CD1c-positive myeloid dendritic cell (primary cell): ENCODE measurements around the gene CXCL10.
"Not testable (repeated sequence)": the region's sequence is repeated elsewhere in the genome, so short reads cannot be mapped to it uniquely, and the experiment has no call there.

Experiments
- DNase-seq: peaks from one replicate; pipeline ENCODE4 v3.0.0-alpha.2; 2016; ENCODE audit errors: extremely low spot score

Gene CXCL10

DNA sequence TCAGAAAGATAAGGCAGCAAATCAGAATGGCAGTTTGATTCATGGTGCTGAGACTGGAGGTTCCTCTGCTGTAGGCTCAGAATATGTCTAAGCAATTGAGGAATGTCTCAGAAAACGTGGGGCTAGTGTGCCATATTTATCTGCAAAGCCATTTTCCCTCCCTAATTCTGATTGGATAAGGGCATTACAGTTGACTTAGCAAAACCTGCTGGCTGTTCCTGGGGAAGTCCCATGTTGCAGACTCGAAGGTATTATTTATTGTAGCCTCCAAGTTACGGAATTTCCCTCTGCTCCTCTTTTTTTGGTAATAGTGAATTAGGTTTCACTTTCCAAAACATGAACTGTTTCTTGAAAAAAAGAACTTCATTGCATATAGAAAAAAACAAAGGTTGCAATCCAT lies at the start of gene CXCL10:
TSS of gene CXCL10 (minus strand) at position 109 of the 400 bp plus-strand sequence. CDS start at position 43, 66 bp downstream.
- peak; percentile 38 for DNase-seq

DNA sequence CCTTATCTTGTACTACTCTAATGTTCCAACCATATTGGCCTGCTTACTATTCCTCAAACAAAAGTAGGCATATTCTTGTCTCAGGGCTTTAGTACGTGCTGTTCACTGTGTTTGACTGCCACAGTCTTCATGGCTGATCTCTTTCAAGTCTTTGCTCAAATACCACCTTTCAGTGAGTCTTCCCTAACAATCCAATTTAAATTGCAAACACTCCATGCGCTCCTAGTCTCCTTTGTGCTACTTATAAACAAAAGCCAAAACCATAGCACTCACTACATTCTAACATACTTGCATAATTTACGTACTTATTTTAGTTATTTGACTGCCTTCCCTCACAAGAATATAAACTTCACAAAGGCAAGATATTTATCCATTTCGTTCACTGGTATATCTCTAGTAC lies 49.5 kb upstream of the CXCL10 start:
- no peak for DNase-seq

DNA sequence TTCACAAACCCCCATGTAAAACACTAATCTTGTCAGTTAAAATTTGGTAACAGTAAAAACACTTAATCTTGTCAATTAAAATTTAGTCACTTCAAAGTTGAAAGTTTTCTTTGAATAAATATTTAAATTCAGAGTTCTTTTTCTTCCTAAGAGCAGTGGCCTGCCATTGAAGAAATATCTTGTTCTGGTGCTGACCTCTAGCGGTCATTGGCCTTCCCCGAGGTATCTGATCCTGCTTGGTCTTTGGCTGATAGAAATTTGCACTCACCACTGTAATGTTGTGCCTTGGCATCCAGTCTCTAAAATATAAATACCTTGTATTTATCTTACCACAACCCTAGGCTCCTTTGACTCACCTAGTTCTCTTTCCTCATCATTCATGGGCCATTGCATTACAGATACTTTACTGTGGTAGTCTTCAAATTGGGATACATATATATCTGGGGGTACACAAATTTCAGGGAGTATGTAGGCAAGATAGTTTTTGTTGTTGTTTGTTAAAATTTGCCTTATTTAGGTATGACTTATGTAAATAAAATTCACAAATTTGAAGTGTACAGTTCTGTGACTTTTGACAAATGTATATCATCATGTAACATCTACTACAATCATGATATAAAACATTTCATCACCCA lies 44.5 kb upstream of the CXCL10 start:
- peak; percentile 81 for DNase-seq

DNA sequence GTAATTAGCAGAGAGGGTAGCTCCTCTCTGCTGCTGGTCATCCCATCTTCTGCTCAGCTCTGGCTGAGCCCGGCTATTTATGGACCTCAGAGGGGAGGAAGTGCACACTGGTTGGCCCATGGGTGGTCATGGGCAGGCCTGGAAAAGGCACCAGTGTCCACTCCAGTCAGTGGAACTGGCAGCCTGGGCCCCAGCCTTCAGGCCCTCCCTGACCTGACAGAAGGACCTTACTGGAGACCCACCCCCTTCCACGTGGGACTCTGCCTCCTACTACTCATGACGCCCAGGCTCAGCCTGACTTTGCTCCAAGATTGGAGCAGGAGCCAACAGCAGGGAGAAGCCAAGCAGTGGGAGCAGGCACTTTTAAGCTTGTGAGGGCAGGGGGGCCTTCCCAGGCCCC lies 43.2 kb upstream of the CXCL10 start:
- DNase-seq: no peak

DNA sequence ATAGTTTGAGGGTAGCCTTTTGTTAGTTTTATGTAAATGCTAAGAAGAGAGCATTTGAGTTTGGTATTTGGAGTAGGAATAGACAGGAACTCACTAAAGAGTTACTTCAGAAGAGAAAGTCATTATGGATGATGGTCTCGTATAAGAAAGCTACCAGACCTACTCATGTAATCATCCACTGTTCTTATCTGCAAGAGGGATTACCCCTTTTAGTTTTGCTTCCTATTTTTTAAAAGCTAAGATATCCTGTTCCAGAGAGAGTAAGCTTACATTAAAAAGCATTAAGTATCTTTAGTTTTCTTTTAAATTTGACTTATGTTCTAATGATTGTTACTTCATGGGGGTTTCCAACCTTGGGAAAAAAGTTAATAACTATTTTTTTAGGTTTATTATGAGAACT lies 38.7 kb upstream of the CXCL10 start:
- DNase-seq: peak; percentile 56

DNA sequence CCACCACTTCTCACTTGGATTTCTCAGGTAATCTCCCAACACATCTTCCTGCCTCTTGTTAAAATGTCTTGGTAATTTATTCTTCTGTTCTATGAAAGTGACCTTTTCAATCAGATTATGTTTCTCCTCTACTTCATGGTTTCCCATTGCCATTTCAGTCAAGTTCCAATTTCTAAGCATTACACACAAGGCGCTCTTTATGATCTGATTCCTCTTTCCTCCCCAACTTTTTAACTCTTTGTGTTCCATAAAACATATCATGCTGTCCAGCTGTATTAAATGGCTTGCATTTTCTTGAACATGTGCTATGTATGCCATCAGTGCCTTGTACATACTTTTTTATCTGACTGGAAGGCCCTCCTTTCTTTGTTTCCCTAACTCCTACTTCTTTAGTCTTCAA lies 38.1 kb upstream of the CXCL10 start:
- DNase-seq: no peak

DNA sequence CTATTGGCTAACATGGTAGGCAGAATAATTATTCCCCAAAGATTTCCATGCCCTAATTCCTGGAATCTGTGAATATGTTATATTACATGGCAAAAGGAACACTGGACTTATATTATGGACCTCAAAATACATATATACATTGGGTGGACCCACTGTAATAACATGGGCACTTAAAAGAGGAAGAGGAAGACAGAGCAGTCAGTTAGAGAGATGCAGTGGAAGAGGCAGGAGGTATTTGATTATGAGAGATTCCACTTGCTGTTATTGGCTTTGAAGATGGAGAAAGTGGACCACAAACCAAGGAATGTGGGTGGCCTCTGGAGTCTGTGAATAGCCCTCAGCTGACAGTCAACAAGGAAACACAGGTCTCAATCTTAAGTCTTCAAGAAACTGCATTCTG lies 37.2 kb upstream of the CXCL10 start:
- no peak for DNase-seq

DNA sequence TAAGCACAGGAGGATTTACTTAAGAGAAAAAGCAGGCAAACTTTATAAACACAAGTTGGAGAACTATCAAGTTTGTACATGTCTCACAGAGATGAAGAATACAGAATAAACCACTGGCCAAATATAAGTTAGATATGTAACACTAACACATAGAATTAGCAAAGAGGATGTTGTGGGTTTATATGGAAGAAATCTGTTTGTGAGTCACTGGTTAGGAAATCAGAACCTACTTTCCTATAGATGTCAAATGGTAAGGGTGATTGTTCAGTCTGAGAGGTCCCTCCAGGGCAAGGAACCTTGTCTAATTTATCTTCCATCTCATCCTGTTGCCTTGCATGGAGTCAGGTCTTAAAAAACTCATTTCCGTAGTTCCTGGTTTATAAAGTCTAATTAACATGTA lies 36.5 kb upstream of the CXCL10 start:
- peak; percentile 71 for DNase-seq

DNA sequence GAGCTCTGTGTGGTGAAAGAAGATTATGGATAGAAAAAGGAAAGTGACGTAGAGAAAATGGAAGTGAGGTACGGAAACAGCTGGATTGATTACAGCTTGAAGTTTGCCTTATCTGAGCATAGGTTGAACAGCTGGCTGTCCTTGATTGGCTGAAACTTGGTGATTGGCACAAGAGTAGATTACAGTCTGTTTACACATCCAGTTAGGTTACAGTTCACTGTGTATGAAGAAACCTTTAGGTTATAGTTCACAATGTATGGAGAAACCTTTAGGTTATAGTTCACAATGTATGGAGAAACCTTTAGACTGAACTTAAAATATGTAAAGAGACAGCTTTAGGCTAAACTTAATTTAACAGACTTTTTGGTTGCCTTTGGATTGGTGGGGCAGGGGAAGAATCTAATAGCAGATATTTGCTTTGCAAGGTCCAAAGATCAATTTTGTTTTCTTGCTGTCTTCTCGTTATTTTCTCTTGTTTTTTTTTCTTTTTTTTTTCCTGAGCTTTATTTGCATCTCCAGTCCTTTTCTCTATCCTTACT lies 35.7 kb upstream of the CXCL10 start:
- DNase-seq: no peak

DNA sequence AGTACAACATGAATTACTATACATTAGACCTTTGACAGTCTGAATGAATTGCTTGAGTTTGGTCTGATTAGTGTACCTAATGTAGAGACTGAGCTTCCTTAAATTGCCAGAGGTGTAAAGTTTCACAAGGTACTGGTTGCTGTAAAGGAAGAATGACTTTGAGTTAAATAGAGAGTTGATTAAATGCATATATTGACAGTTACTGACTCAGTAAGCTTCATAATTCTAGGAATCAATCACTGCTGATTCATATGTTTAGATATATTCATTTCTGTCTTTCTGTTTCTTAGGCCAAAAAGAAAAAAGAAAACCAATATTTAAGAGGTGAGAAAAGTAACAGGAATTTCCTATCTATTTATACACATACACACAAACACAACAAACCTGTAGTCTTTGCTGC lies 35.0 kb upstream of the CXCL10 start:
- DNase-seq: no peak

DNA sequence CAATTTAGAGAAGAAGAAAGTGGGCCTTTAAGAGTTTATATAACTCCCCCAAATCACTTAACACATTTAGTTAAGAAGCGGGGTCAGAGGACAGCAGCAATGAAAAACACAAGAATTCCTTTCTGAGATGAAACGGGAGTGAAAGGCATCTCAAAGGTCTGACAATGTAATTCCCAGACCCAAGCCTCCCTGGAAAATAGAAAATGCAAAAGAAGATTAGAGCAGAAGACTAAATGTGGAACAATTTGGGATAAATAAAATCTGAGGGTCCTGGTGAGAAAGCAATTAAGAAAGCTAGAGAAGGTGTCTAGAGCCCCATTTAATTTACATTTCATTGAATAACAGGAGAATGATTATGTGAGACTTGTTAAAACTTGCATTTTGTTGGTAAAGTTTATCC lies 32.1 kb upstream of the CXCL10 start:
- DNase-seq: no peak

DNA sequence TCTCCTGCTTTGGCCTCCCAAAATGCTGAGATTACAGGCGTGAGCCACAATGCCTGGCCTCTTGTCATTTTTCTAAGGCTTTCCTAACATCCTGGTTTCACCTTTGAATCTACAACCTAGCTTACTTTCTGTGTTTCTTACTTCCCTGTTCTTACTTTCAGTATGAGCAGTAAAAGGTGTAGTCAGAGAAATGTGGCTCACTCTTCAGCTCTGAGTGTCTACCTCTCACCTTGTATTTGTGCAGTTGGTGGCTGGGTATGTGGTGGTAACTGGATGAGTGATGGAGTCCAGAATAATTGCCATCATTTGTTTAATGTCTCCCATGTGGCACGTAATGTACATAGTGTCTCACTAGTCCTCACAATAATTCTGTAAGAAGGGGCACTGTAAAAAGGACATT lies 31.7 kb upstream of the CXCL10 start:
- no peak for DNase-seq

DNA sequence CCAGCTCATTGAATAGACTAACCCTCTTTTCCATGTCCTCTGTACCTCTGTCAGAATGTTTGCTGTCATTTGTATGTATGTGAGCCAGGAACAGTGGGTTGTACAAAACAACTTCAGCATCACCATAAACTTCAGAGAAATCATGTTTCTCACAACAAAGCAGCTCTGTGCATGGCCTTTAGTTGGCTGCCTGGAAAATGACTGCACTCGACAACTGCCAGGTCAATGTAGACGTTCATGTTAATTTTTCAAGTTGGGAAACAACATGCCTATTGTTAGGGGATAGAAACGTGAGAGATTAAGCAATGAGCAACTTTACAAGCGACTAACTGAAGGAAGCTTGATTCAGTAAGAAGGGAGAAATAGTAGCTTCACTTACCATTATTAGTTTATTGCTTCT lies 30.4 kb upstream of the CXCL10 start:
- no peak for DNase-seq

DNA sequence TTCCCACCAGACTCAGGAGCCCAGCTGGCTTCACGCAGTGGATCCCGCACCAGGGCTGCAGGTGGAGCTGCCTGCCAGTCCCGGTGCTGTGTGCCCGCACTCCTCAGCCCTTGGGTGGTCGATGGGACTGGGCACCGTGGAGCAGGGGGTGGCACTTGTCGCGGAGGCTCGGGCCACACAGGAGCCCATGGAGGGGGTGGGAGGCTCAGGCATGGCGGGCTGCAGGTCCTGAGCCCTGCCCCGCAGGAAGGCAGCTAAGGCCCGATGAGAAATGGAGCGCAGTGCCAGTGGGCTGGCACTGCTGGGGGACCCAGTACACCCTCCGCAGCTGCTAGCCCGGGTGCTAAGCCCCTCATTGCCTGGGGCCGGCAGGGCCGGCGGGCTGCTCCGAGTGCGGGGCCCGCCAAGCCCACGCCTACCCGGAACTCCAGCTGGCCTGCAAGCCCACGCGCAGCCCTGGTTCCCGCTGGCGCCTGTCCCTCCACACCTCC lies 27.3 kb upstream of the CXCL10 start:
- not testable (repeated sequence) for DNase-seq

DNA sequence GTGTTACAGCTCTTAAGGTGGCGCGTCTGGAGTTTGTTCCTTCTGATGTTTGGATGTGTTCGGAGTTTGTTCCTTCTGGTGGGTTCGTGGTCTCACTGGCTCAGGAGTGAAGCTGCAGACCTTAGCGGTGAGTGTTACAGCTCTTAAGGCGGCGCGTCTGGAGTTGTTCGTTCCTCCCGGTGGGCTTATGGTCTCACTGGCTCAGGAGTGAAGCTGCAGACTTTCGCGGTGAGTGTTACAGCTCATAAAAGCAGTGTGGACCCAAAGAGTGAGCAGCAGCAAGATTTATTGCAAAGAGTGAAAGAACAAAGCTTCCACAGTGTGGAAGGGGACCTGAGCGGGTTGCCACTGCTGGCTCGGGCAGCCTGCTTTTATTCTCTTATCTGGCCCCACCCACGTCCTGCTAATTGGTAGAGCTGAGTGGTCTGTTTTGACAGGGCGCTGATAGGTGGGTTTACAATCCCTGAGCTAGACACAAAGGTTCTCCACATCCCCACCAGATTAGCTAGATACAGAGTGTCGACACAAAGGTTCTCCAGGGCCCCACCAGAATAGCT lies 26.6 kb upstream of the CXCL10 start:
- DNase-seq: not testable (repeated sequence)

DNA sequence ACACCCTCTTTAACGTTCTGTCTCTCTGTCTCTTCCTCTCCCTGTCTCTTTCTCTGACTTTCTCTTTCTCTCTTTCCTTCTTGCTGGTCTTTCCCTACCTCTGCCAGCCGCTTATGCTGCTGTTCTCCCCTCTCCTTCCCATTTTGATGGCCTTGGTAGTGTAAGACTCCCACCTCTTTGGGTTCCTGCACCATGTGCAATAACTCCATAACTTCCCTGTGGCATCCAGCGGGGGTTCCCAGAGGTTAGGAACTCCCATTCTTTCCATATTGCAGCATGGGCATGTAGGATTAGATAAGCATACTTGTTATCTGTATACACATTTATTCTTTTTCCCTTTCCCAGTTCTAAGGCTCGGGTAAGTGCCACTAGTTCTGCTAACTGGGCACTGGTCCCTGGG lies 21.4 kb upstream of the CXCL10 start:
- DNase-seq: not testable (repeated sequence)

DNA sequence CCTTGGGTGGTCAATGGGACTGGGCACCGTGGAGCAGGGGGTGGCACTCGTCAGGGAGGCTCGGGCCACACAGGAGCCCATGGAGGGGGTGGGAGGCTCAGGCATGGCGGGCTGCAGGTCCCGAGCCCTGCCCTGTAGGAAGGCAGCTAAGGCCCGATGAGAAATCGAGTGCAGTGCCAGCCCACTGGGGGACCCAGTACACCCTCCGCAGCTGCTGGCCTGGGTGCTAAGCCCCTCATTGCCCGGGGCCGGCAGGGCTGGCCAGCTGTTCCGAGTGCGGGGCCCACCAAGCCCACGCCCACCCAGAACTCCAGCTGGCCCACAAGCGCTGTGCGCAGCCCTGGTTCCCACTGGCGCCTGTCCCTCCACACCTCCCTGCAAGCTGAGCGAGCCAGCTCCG lies 20.0 kb upstream of the CXCL10 start:
- not testable (repeated sequence) for DNase-seq

DNA sequence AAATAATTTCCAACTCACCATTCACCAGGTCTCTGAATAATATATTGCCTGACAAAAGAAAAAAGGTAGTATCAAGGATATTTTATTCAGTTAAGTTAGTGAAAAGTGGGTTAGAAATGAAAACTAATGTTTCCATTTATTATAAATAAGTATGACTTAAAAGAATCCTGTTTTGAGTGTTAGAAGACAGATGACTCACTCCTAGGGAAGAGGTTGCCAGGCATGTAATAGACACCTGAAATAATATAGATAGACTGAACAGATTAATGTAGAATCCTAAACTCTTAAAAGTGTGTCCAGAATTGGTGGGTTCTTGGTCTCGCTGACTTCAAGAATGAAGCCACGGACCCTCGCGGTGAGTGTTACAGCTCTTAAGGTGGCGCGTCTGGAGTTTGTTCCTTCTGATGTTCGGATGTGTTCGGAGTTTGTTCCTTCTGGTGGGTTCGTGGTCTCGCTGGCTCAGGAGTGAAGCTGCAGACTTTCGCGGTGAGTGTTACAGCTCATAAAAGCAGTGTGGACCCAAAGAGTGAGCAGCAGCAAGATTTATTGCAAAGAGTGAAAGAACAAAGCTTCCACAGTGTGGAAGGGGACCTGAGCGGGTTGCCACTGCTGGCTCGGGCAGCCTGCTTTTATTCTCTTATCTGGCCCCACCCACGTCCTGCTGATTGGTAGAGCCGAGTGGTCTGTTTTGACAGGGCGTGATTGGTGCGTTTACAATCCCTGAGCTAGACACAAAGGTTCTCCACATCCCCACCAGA lies 19.1 kb upstream of the CXCL10 start:
- DNase-seq: not testable (repeated sequence)

DNA sequence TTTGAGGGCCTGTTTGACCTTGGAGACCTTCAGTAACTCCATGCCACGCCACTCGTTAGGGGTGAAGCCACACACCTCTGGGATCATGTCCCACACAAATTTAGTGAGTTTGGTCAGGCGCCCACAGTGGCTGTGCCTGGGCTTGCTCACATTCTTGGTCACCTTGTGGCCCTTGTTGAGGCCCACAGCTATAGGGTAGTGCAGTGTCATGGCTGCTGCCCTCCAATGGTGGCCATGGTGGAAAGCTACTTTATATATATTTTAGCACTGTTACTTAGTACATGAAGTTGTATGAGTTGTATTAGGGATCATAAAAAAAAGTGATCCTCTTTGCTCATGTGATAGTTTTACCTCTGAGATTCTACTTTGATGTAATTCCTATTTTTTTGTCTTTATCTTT lies 13.6 kb upstream of the CXCL10 start:
- no peak for DNase-seq

DNA sequence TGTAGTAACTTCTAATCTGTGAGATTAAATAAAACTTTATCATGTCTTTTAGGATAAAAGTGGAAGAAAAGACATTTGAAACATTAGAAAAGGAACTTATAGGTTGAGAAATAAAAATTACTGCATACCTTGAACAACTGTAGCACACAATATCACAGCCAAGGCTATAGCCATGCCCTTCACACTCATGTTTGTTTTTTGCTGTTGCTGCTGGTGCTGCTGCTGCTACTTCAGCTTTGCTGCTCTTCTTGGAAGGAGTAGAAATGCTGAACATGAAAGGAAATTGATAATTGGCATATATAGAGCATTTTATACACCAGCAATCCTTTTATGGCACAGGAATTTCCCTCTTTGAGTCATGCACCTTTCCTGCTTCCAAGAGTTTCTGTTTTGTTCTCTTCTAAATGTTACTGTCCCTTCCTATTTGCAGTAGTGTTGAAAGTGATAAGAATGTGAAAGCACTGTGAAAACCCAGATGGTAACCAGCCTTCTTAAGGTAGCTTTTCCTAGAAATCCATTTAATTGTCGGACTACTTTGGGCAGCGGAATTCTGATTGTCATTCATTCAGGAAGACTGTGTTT lies 12.6 kb upstream of the CXCL10 start, which contains the start of gene CXCL11:
TSS of gene CXCL11 (minus strand) at position 272 of the 582 bp plus-strand sequence. CDS start at position 189, 83 bp downstream.
- no peak for DNase-seq

DNA sequence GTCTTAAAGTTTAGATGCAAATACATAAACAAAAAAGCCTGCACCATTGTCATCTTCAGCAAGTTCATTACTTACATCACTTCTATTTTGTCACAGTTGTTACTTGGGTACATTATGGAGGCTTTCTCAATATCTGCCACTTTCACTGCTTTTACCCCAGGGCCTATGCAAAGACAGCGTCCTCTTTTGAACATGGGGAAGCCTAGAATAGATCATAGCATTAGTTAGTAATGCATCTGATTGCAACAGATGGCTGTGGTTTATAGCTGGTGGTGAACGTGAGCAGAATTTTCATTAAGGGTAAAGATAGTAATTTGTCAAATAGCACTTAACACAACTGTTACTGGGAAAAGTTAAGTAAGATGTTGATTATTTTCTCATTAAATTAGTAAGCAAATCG lies 11.8 kb upstream of the CXCL10 start:
- no peak for DNase-seq

DNA sequence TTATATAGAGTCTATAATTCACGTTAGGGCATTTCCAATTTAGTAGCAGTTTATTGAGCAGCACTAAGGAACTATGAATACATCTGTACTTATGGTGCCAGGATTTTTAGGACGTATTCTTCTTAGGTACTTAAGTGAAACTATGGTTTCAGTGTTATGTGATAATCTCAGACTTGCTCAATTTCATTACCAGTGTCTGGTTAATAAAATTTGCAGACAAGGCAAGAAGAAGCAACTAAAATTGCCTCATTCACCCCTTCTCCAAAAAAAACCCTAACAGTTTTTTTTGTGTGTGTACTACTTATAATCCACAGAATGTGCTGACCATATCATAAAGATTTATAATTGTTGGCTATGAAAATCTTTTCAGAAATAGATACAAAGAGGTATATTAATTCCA lies 6.0 kb upstream of the CXCL10 start:
- no peak for DNase-seq
